ENCODE measurements around the gene BEAN1.

Gene BEAN1

DNA sequence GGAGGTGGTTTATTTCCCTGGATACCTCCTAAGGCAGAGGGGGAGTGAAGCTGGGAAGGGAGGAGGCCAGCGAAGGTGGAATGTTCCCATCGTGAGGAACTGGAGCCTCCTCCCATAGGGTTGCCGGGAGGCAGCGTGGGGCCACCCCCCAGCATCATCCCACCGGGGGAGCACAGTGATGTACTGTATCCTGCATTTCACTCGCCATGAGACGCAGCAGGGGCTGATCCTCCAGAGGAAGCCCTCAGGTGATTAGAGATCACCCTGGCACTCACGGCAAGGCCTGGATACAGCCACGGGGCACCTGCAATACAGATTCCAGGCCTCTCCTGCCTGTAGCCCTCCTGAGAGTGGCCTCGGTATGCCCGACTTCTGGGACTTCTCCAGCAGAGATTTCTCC lies 25.5 kb upstream of the BEAN1 start:
- H3K4me2 ChIP-seq (ENCODE audit: low read length), result no peak overlapping the region
- TF ChIP-seq, protein P1, sequence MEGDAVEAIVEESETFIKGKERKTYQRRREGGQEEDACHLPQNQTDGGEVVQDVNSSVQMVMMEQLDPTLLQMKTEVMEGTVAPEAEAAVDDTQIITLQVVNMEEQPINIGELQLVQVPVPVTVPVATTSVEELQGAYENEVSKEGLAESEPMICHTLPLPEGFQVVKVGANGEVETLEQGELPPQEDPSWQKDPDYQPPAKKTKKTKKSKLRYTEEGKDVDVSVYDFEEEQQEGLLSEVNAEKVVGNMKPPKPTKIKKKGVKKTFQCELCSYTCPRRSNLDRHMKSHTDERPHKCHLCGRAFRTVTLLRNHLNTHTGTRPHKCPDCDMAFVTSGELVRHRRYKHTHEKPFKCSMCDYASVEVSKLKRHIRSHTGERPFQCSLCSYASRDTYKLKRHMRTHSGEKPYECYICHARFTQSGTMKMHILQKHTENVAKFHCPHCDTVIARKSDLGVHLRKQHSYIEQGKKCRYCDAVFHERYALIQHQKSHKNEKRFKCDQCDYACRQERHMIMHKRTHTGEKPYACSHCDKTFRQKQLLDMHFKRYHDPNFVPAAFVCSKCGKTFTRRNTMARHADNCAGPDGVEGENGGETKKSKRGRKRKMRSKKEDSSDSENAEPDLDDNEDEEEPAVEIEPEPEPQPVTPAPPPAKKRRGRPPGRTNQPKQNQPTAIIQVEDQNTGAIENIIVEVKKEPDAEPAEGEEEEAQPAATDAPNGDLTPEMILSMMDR (IDR thresholded peaks at IDR 0.05; ENCODE audit: low read depth, low read length, poor library complexity, severe bottlenecking), result no peak
- TF ChIP-seq EZH2phosphoT487 (IDR thresholded peaks at IDR 0.05; ENCODE audit: borderline replicate concordance, low read length), result no peak
- H3K79me2 ChIP-seq (ENCODE audit: control insufficient read depth, low read length), result no peaks in the 10 kb centered on the region
- no peaks in the 10 kb centered on the region for H3F3A ChIP-seq (ENCODE audit: control insufficient read depth, insufficient read depth)
- H3K9me2 ChIP-seq (replicated peaks; ENCODE audit: control insufficient read depth, low read length), result no peaks in the 10 kb centered on the region
- no peak overlapping the region for H3K4me3 ChIP-seq (ENCODE audit: low read length)
- H3K9me3 ChIP-seq (ENCODE audit: control insufficient read depth, insufficient read depth, low read length), result no peaks in the 10 kb centered on the region
- H3K27me3 ChIP-seq (ENCODE audit: control insufficient read depth, low read length), result peaks cover 6% of the 10 kb centered on the region; the same call in 1 of the 2 replicates
- no peaks in the 10 kb centered on the region for H3K36me3 ChIP-seq (ENCODE audit: control insufficient read depth, low read length)
- H3K4me1 ChIP-seq (ENCODE audit: control insufficient read depth, low read length), result peaks cover 6% of the 10 kb centered on the region
- no peaks in the 10 kb centered on the region for H4K20me1 ChIP-seq (ENCODE audit: control insufficient read depth, insufficient read depth, low read depth, low read length)
- no peak overlapping the region for H3K27ac ChIP-seq (ENCODE audit: low read depth, low read length)

DNA sequence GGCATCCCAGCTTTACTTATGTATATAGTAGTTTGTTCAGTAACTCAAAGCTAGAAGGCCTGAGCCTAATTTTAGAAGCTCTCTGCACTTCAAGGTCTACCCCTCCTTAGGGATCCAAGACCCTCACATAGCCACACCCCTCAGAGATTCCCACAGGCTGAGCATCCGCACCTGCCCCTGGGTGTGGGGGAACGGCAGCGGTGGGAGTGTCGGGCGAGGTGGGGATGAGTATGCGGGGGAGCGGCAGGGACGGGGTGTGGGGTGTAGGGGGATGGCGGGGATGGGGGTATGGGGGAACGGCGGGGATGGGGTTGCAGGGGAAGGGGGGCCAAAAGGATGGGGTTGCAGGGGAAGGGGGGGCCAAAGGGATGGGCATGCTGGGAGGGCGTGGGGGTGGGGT lies 24.9 kb upstream of the BEAN1 start:
- no peaks in the 10 kb centered on the region for H3K9me2 ChIP-seq (replicated peaks; ENCODE audit: control insufficient read depth, low read length)
- H4K20me1 ChIP-seq (ENCODE audit: control insufficient read depth, insufficient read depth, low read depth, low read length), result no peaks in the 10 kb centered on the region
- TF ChIP-seq EZH2phosphoT487 (IDR thresholded peaks at IDR 0.05; ENCODE audit: borderline replicate concordance, low read length), result no peak
- TF ChIP-seq, protein P1 (IDR thresholded peaks at IDR 0.05; ENCODE audit: low read depth, low read length, poor library complexity, severe bottlenecking), result no peak
- no peak overlapping the region for H3K4me3 ChIP-seq (ENCODE audit: low read length)
- H3K4me1 ChIP-seq (ENCODE audit: control insufficient read depth, low read length), result peaks cover 12% of the 10 kb centered on the region
- no peaks in the 10 kb centered on the region for H3K36me3 ChIP-seq (ENCODE audit: control insufficient read depth, low read length)
- H3K4me2 ChIP-seq (ENCODE audit: low read length), result no peak overlapping the region
- H3F3A ChIP-seq (ENCODE audit: control insufficient read depth, insufficient read depth), result no peaks in the 10 kb centered on the region
- peaks cover 6% of the 10 kb centered on the region; the same call in 1 of the 2 replicates for H3K27me3 ChIP-seq (ENCODE audit: control insufficient read depth, low read length)
- no peaks in the 10 kb centered on the region for H3K79me2 ChIP-seq (ENCODE audit: control insufficient read depth, low read length)
- H3K9me3 ChIP-seq (ENCODE audit: control insufficient read depth, insufficient read depth, low read length), result no peaks in the 10 kb centered on the region
- no peak overlapping the region for H3K27ac ChIP-seq (ENCODE audit: low read depth, low read length)

DNA sequence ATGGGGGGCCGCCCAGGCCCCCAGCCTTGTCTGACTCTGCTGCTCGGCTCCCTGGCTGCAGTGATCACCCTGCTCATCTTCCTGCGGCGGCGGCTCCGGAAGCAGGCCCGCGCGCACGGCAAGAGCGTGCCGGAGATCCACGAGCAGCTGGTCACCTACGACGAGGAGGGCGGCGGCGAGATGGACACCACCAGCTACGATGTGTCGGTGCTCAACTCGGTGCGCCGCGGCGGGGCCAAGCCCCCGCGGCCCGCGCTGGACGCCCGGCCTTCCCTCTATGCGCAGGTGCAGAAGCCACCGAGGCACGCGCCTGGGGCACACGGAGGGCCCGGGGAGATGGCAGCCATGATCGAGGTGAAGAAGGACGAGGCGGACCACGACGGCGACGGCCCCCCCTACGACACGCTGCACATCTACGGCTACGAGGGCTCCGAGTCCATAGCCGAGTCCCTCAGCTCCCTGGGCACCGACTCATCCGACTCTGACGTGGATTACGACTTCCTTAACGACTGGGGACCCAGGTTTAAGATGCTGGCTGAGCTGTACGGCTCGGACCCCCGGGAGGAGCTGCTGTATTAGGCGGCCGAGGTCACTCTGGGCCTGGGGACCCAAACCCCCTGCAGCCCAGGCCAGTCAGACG lies 24.4 kb upstream of the BEAN1 start:
- Histone ChIP-seq H3K27me3 (ENCODE audit: control insufficient read depth, low read length) (peaks cover 6% of the 10 kb centered on the region; the same call in 1 of the 2 replicates), H3K4me3 (ENCODE audit: low read length) (no peak overlapping the region), H3K4me2 (ENCODE audit: low read length) (no peak overlapping the region), H3K4me1 (ENCODE audit: control insufficient read depth, low read length) (peaks cover 12% of the 10 kb centered on the region), H3K27ac (ENCODE audit: low read depth, low read length) (no peak overlapping the region), H3K9me2 (replicated peaks; ENCODE audit: control insufficient read depth, low read length) (no peaks in the 10 kb centered on the region), H4K20me1 (ENCODE audit: control insufficient read depth, insufficient read depth, low read depth, low read length) (no peaks in the 10 kb centered on the region), H3K36me3 (ENCODE audit: control insufficient read depth, low read length) (no peaks in the 10 kb centered on the region), H3K79me2 (ENCODE audit: control insufficient read depth, low read length) (no peaks in the 10 kb centered on the region), H3F3A (ENCODE audit: control insufficient read depth, insufficient read depth) (no peaks in the 10 kb centered on the region), H3K9me3 (ENCODE audit: control insufficient read depth, insufficient read depth, low read length) (no peaks in the 10 kb centered on the region)
- TF ChIP-seq, protein P1 (IDR thresholded peaks at IDR 0.05; ENCODE audit: low read depth, low read length, poor library complexity, severe bottlenecking), result no peak
- no peak for TF ChIP-seq EZH2phosphoT487 (IDR thresholded peaks at IDR 0.05; ENCODE audit: borderline replicate concordance, low read length)

Data from DOHH2 (cell line).